Right lobe of liver (tissue), 6 donors: ENCODE measurements around the gene CACNA1D. TPM values are rescaled to one million over a fixed set of nuclear protein-coding genes. Genes with fewer than 3 reads are reported as not detected.
"Not testable (repeated sequence)": the region's sequence is repeated elsewhere in the genome, so short reads cannot be mapped to it uniquely, and the experiment has no call there.

Experiments
- ATAC-seq, 4 donors: fragments of 200-7000 bp; cut with Tn5 transposase; one replicate each; pipeline ENCODE4 v1.9.1; 2020; ENCODE audit warnings: mild to moderate bottlenecking in 4 of 4, moderate library complexity in 4 of 4
- DNase-seq, 3 donors: peaks; one replicate each; pipeline ENCODE4 v3.0.0-alpha.2; 2020
- H3K27ac ChIP-seq, 3 donors: fragments of 200-600 bp; one replicate each; pipeline ENCODE4 v1.8.0; 2022
- H3K27me3 ChIP-seq, 2 donors: fragments of 200-600 bp; one replicate each; pipeline ENCODE4 v1.8.0; 2022
- H3K36me3 ChIP-seq, 4 donors: fragments of 200-600 bp; sonication (generic) in 1 of 4; one replicate each; pipeline versions ENCODE4 v1.5.1 to v1.8.0; 2017 to 2022; ENCODE audit warnings: control low read depth in 1 of 4
- H3K4me1 ChIP-seq, 4 donors: fragments of 200-600 bp; sonication (generic) in 1 of 4; one replicate each; pipeline versions ENCODE4 v1.5.1 to v1.8.0; 2017 to 2022; ENCODE audit warnings: control low read depth in 1 of 4
- H3K4me3 ChIP-seq, 3 donors: fragments of 200-600 bp; one replicate each; pipeline ENCODE4 v1.8.0; 2022
- H3K9me3 ChIP-seq, 4 donors: fragments of 200-600 bp; sonication (generic) in 1 of 4; one replicate each; pipeline versions ENCODE4 v1.5.1 to v1.8.0; 2017 to 2022; ENCODE audit warnings: control low read depth in 1 of 4
- CTCF ChIP-seq, 4 donors: fragments of 200-600 bp in 3 of 4; fragments of 450-650 bp in 1 of 4; IDR thresholded peaks; one replicate each; pipeline versions ENCODE4 v1.5.1 to v1.8.0; 2016 to 2022; ENCODE audit warnings: antibody characterized with exemption in 4 of 4, mild to moderate bottlenecking in 2 of 4
- POLR2A ChIP-seq: fragments of 450-650 bp; IDR thresholded peaks from one replicate; pipeline ENCODE4 v1.6.1; 2017; ENCODE audit warnings: antibody characterized with exemption, mild to moderate bottlenecking
- WGBS: methylation state at CpG from one replicate; pipeline ENCODE4 v1.1.6; 2018; ENCODE audit warnings: low coverage, low lambda C conversion rate; ENCODE audit not compliant: insufficient coverage; ENCODE audit errors: missing lambda C conversion rate; 5-methylcytosine and 5-hydroxymethylcytosine counted together
- intact Hi-C, 2 donors: fragments of 100-400 bp; cut with DNase I; formaldehyde crosslinking; loops; one replicate each; pipeline versions ENCODE4 v1.11.2 to v1.14.1; 2022
- total RNA-seq, 6 experiments: library from RNA; depleted of rRNA in 2 of 6; stranded (reverse); fragments of >200 nt in 2 of 6; fragmentation: NEBNext Ultra II Directional in 3 of 6; extraction: Animal tissue kit (Norgen Biotek cat#: 25700) in 3 of 6; gene quantifications; one replicate each; pipeline versions ENCODE4 v1.1.0 to v1.2.4, GENCODE V29; 2016 to 2023
- donor health status: DM: no; HTN: yes; CAD: no.
- donor health status: DM: no; HTN: no; CAD: no.
- donor health status: DM: no; HTN: no; CAD: no.
- donor health status: DM: no; HTN: yes; CAD: no.
- donor health status: DM: no; HTN: yes; CAD: no.

The CACNA1D gene
- total RNA-seq, 6 experiments from 2014 or later = 5.5 to 12.7 (median 9.3) TPM

- intact Hi-C loops = no loop called here
- no peaks in the 10 kb centered on the region for H3K4me1 ChIP-seq
- H3K27ac ChIP-seq = no peak overlapping the region
- no peak overlapping the region for H3K4me3 ChIP-seq
- ATAC-seq (no peak), DNase-seq (no peak)
- no peak for TF ChIP-seq CTCF (IDR thresholded peaks at IDR 0.05)
- no peak for TF ChIP-seq POLR2A
- WGBS = 64% methylated on average over 1 of the region's 1 CpG
- H3K36me3 ChIP-seq = peaks cover 0 to 2% (median 0%) of the 10 kb centered on the region in 4 donors
- H3K9me3 ChIP-seq = peaks cover 0 to 7% (median 0%) of the 10 kb centered on the region in 4 donors
- no peaks in the 10 kb centered on the region for H3K27me3 ChIP-seq
Measured at GRCh38 chr3:53657651-53658050, 163.2 kb downstream of the CACNA1D start.

- WGBS = 62% methylated on average over 3 of the region's 6 CpGs
- no peak for ATAC-seq
Measured at GRCh38 chr3:53658613-53659193, 164.3 kb downstream of the CACNA1D start.

GRCh38 chr3:53659996-53660395 is 165.6 kb downstream of the CACNA1D start:
- no peak for TF ChIP-seq CTCF (IDR thresholded peaks at IDR 0.05)
- no peak for TF ChIP-seq POLR2A
- 95% methylated on average over 7 of the region's 7 CpGs for WGBS
- Histone ChIP-seq H3K36me3 (peaks cover 0 to 2% (median 0%) of the 10 kb centered on the region in 4 donors), H3K27ac (no peak overlapping the region), H3K27me3 (no peaks in the 10 kb centered on the region), H3K4me1 (no peaks in the 10 kb centered on the region), H3K4me3 (no peak overlapping the region), H3K9me3 (peaks cover 0 to 7% (median 0%) of the 10 kb centered on the region in 4 donors)
- intact Hi-C loops = no loop called here
- no peak for ATAC-seq
- no peak for DNase-seq

More at GRCh38 chr3:53658613-53659193, 164.3 kb downstream of the CACNA1D start:
- H3K9me3 ChIP-seq = peaks cover 0 to 7% (median 0%) of the 10 kb centered on the region in 4 donors
- DNase-seq = no peak
- no peaks in the 10 kb centered on the region for H3K4me1 ChIP-seq
- no peak overlapping the region for H3K27ac ChIP-seq
- TF ChIP-seq POLR2A (no peak), CTCF (IDR thresholded peaks at IDR 0.05) (no peak)
- intact Hi-C loops = no loop called here
- H3K36me3 ChIP-seq = peaks cover 0 to 2% (median 0%) of the 10 kb centered on the region in 4 donors
- no peak overlapping the region for H3K4me3 ChIP-seq
- no peaks in the 10 kb centered on the region for H3K27me3 ChIP-seq

GRCh38 chr3:53661480-53661879 is 167.1 kb downstream of the CACNA1D start:
- ATAC-seq = no peak

GRCh38 chr3:53664812-53665211 is 170.4 kb downstream of the CACNA1D start:
- intact Hi-C loops, H3K9me3 ChIP-seq, H3K4me3 ChIP-seq, H3K4me1 ChIP-seq, DNase-seq, H3K27ac ChIP-seq, H3K36me3 ChIP-seq, H3K27me3 ChIP-seq, ATAC-seq: not testable (repeated sequence)
- 100% methylated on average over 1 of the region's 4 CpGs for WGBS

More at GRCh38 chr3:53661480-53661879, 167.1 kb downstream of the CACNA1D start:
- no peak overlapping the region for H3K4me3 ChIP-seq
- no peak for DNase-seq
- 89% methylated on average over 5 of the region's 5 CpGs for WGBS
- H3K9me3 ChIP-seq = peaks cover 0 to 7% (median 0%) of the 10 kb centered on the region in 4 donors
- H3K27me3 ChIP-seq = no peaks in the 10 kb centered on the region
- no peak for TF ChIP-seq POLR2A
- TF ChIP-seq CTCF (IDR thresholded peaks at IDR 0.05) = no peak
- H3K27ac ChIP-seq = no peak overlapping the region
- H3K36me3 ChIP-seq = peaks cover 0 to 2% (median 0%) of the 10 kb centered on the region in 4 donors
- H3K4me1 ChIP-seq = no peaks in the 10 kb centered on the region
- intact Hi-C loops = no loop called here
